Vagina (tissue), 2 donors: ENCODE results near the gene ATP5F1C. TPM values are rescaled to one million over a fixed set of nuclear protein-coding genes. Genes with fewer than 3 reads are reported as not detected.

Experiments
- DNase-seq, 2 donors: peaks; one replicate each; pipeline ENCODE4 v3.0.0-alpha.2; 2017; ENCODE audit errors: extremely low spot score in 2 of 2
- H3K27ac ChIP-seq: fragments of 200-600 bp; sonication (generic); one replicate; pipeline ENCODE4 v1.5.1; 2019
- H3K27me3 ChIP-seq: fragments of 200-600 bp; sonication (generic); one replicate; pipeline ENCODE4 v1.5.1; 2019
- H3K36me3 ChIP-seq, 2 donors: fragments of 200-600 bp; sonication (generic); one replicate each; pipeline ENCODE4 v1.5.1; 2017 to 2019
- H3K4me1 ChIP-seq: fragments of 200-600 bp; sonication (generic); one replicate; pipeline ENCODE4 v1.5.1; 2019
- H3K4me3 ChIP-seq, 2 donors: fragments of 200-600 bp; sonication (generic); 1 replicate in 1 of 2; 2 replicates in 1 of 2; pipeline ENCODE4 v1.5.1; 2016 to 2019
- H3K9me3 ChIP-seq: fragments of 200-600 bp; sonication (generic); one replicate; pipeline ENCODE4 v1.5.1; 2019
- POLR2A ChIP-seq, 2 donors: fragments of 450-650 bp; IDR thresholded peaks; one replicate each; pipeline ENCODE4 v1.6.1; 2017; ENCODE audit warnings: antibody characterized with exemption in 2 of 2, mild to moderate bottlenecking in 2 of 2, moderate library complexity in 2 of 2
- POLR2AphosphoS5 ChIP-seq, 2 donors: sonication (generic); formaldehyde crosslinking; IDR thresholded peaks; one replicate each; pipeline ENCODE4 v1.9.0; 2017; ENCODE audit warnings: antibody characterized with exemption in 2 of 2, mild to moderate bottlenecking in 2 of 2, low read depth in 1 of 2; ENCODE audit not compliant: insufficient read depth in 1 of 2
- intact Hi-C: fragments of 100-400 bp; cut with DNase I; formaldehyde crosslinking; loops from one replicate; pipeline ENCODE4 v1.15.1; 2023
- total RNA-seq: library from RNA; depleted of rRNA; stranded (reverse); fragments of >200 nt; gene quantifications from one replicate; pipeline ENCODE4 v1.2.3, GENCODE V29; 2016
- TF ChIP-seq, protein P1 (sequence below), 3 experiments: fragments of 450-650 bp in 2 of 3; fragments of 200-600 bp in 1 of 3; sonication (generic) in 1 of 3; IDR thresholded peaks; one replicate each; pipeline ENCODE4 v1.5.1; 2017 to 2019; ENCODE audit warnings: antibody characterized with exemption in 3 of 3, mild to moderate bottlenecking in 2 of 3, moderate library complexity in 2 of 3

Gene ATP5F1C
- total RNA-seq, 1 donor from 2014 or later = 188 TPM

DNA sequence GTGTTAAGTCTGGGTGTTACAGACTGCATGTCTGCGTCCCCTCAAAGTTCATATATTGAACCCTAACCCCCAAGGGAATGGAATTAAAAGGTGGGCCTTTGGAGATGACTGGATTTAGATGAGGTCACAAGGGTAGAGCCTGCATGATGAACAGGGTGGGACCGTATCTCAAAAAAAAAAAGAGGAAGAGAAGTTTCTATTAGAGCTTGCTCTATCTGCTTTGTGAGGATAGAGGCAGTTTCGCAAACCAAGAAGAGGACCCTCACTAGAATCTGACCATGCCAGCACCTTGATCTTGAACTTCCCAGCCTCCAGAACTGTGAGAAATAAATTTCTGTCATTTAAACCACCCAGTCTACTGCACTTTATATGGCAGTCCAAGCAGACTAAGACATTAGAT, 1.5 kb upstream of the ATP5F1C start:
- DNase-seq = no peak
- intact Hi-C loops = no loop called here
- Histone ChIP-seq H3K27ac (no peak overlapping the region), H3K27me3 (no peaks in the 10 kb centered on the region), H3K4me1 (peaks cover 51% of the 10 kb centered on the region), H3K4me3 (peak overlapping the region; percentile 93 to 97), H3K36me3 (peaks cover 0 to 5% of the 10 kb centered on the region in 2 donors), H3K9me3 (no peaks in the 10 kb centered on the region)
- TF ChIP-seq POLR2AphosphoS5 (IDR thresholded peaks at IDR 0.05; ENCODE audit: insufficient read depth in 1 of 2, low read depth in 1 of 2) = no peak
- TF ChIP-seq POLR2A (IDR thresholded peaks at IDR 0.05) = no peak
- TF ChIP-seq, protein P1, sequence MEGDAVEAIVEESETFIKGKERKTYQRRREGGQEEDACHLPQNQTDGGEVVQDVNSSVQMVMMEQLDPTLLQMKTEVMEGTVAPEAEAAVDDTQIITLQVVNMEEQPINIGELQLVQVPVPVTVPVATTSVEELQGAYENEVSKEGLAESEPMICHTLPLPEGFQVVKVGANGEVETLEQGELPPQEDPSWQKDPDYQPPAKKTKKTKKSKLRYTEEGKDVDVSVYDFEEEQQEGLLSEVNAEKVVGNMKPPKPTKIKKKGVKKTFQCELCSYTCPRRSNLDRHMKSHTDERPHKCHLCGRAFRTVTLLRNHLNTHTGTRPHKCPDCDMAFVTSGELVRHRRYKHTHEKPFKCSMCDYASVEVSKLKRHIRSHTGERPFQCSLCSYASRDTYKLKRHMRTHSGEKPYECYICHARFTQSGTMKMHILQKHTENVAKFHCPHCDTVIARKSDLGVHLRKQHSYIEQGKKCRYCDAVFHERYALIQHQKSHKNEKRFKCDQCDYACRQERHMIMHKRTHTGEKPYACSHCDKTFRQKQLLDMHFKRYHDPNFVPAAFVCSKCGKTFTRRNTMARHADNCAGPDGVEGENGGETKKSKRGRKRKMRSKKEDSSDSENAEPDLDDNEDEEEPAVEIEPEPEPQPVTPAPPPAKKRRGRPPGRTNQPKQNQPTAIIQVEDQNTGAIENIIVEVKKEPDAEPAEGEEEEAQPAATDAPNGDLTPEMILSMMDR (IDR thresholded peaks at IDR 0.05) = no peak

DNA sequence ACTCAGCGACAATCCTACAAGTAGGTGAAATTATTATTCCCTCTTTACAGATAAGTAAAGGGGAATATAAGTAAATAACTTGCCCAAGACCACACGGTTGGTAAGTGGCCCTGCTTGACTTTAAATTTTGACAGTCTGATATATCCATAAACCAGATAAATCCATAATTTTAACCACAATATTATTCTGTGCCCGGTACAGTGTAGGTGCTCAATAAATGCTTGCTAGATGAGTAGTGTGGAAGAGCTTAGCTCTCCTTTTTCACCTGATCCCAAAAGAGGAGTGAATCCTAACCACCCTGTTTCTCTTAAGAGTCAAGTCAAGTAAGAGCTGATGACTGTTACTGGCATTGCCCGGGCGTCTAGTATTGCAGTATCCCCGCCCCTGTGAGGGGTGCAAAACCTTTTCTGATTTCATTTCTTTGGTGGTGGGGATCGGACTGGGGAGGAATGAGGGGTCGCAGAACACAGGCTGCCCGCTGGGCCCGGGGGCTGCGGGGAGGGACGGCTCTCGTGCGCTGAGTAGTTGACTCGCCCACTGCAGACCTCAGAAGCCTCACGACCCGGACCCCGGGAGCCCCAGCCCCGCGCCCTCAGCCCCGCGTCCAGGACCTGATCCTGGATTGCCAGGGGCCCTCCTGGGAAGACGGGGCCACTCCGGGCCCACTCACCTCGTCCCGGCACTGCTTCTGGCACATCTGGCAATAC, 674 bp upstream of the ATP5F1C start:
- H3K4me1 ChIP-seq = peaks cover 59% of the 10 kb centered on the region
- peaks cover 0 to 5% of the 10 kb centered on the region in 2 donors for H3K36me3 ChIP-seq

DNA sequence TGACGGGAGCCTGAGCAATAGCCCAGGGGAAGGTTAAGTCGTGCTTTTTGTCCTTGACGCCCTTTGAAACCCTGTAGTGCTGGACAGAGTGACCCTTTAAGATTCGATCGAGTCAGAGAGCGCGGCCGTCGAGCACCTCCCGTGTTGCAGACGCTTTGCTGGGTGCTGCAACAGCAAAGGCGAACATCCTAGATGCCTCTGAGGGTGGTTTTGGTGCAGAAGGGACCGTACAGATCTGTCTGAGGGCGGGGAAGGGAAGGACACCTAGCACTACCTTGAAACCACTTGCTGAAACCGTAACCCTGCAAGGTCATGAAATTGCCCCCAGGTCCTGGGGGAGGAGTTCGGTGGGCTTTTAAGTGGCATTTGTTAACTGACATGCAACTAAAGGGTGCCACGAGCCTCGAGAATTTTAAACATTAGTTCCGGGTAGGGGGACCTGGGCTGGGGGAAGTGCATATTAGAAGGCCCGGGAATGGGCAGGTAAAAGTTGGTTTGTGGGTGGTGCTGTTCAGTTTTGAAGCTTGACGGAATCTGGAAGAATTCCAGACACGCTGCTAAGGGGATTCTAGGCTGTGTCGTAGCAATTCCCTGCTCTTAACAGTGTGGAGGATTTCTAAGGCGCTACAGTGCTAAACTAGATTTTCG, 786 bp downstream of the ATP5F1C start:
- intact Hi-C loops = no loop called here
- peaks cover 0 to 5% of the 10 kb centered on the region in 2 donors for H3K36me3 ChIP-seq
- TF ChIP-seq POLR2AphosphoS5 (IDR thresholded peaks at IDR 0.05; ENCODE audit: insufficient read depth in 1 of 2, low read depth in 1 of 2) (no peak), POLR2A (IDR thresholded peaks at IDR 0.05) (no peak)
- TF ChIP-seq, protein P1 (IDR thresholded peaks at IDR 0.05) = no peak
- H3K27ac ChIP-seq = peak overlapping the region; percentile 84
- peak overlapping the region; percentile 93 to 97 for H3K4me3 ChIP-seq
- DNase-seq = no peak
- no peaks in the 10 kb centered on the region for H3K9me3 ChIP-seq
- H3K27me3 ChIP-seq = no peaks in the 10 kb centered on the region
- H3K4me1 ChIP-seq = peaks cover 72% of the 10 kb centered on the region

More for the DNA sequence above, 674 bp upstream of the ATP5F1C start:
- Histone ChIP-seq H3K27me3 (no peaks in the 10 kb centered on the region), H3K27ac (peak overlapping the region; percentile 84), H3K9me3 (no peaks in the 10 kb centered on the region), H3K4me3 (peak overlapping the region; percentile 93 to 97)
- TF ChIP-seq POLR2A (IDR thresholded peaks at IDR 0.05) (no peak), POLR2AphosphoS5 (IDR thresholded peaks at IDR 0.05; ENCODE audit: insufficient read depth in 1 of 2, low read depth in 1 of 2) (no peak)
- TF ChIP-seq, protein P1 (IDR thresholded peaks at IDR 0.05) = no peak
- intact Hi-C loops = no loop called here
- peak in 1 of 2 donors; percentile 87 for DNase-seq

DNA sequence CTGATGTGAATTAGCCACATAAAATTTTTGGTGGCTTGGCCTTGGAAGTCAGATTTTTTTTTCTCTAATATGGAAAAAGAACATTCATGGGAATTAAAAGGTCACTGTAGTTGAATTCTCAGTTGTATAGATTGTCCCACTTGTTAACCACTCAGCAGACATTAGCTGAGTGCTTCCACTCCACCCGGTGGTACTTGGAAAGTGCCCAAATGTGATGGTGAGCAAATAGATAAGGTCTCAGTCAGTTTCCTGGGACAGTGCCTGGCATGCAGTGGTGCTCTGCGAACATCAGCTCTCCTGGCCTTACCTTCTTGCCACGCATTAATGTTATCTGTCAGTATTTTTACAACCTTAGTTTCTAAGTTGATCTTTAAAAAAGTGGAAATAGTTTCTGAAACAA, 1.4 kb downstream of the ATP5F1C start:
- Histone ChIP-seq H3K36me3 (peaks cover 0 to 5% of the 10 kb centered on the region in 2 donors), H3K4me3 (peak overlapping the region in 1 of 2 donors; percentile 97), H3K9me3 (no peaks in the 10 kb centered on the region), H3K27me3 (no peaks in the 10 kb centered on the region), H3K27ac (no peak overlapping the region), H3K4me1 (peaks cover 75% of the 10 kb centered on the region)
- TF ChIP-seq POLR2A (IDR thresholded peaks at IDR 0.05) = no peak
- no peak for TF ChIP-seq POLR2AphosphoS5 (IDR thresholded peaks at IDR 0.05; ENCODE audit: insufficient read depth in 1 of 2, low read depth in 1 of 2)
- DNase-seq = no peak
- intact Hi-C loops = no loop called here

DNA sequence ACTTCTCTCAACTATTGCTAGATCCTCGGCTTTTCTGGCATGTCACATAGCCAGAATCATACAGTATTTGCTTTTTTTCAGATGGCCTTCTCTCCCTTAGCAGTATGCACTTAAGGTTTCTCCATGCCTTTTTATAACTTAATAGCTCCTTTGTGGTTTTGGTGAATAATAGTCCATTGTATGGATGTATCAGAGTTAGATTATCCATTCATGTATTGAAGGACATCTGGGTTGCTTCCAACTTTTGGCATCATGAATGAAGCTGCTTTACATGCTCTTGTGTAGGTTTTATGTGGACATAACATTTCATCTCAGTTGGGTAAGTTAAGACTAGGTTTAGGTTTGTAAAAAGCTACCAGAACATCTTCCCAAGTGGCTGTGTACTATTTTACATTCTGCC, 4.6 kb downstream of the ATP5F1C start:
- Histone ChIP-seq H3K27ac (no peak overlapping the region), H3K4me1 (peaks cover 68% of the 10 kb centered on the region), H3K36me3 (peaks cover 0 to 14% of the 10 kb centered on the region in 2 donors), H3K9me3 (no peaks in the 10 kb centered on the region), H3K27me3 (no peaks in the 10 kb centered on the region), H3K4me3 (no peak overlapping the region)
- TF ChIP-seq, protein P1 (IDR thresholded peaks at IDR 0.05) = no peak
- no peak for TF ChIP-seq POLR2AphosphoS5 (IDR thresholded peaks at IDR 0.05; ENCODE audit: insufficient read depth in 1 of 2, low read depth in 1 of 2)
- TF ChIP-seq POLR2A (IDR thresholded peaks at IDR 0.05) = no peak
- no peak for DNase-seq
- intact Hi-C loops = no loop called here
